ENCODE data around the gene ALOX15B.
A peak's percentile ranks its signal among the peaks of the same experiment; 100 is the strongest.
"Not testable (repeated sequence)": the region's sequence is repeated elsewhere in the genome, so short reads cannot be mapped to it uniquely, and the experiment has no call there.

Gene ALOX15B

GRCh38 chr17:8041249-8041928 lies 2.5 kb downstream of the ALOX15B start:
- peak; percentile 52 for DNase-seq

GRCh38 chr17:8041979-8042378 lies 3.1 kb downstream of the ALOX15B start:
- no peak for DNase-seq

- DNase-seq, result no peak
These were observed 6.3 kb downstream of the ALOX15B start for GRCh38 chr17:8044819-8045810.

- no peak for DNase-seq
These were observed 7.6 kb downstream of the ALOX15B start for GRCh38 chr17:8046306-8046928.

- DNase-seq, result no peak
These were observed 8.3 kb downstream of the ALOX15B start for GRCh38 chr17:8046929-8047768.

GRCh38 chr17:8047769-8048110 lies 8.9 kb downstream of the ALOX15B start:
- DNase-seq, result no peak

GRCh38 chr17:8048236-8048635 lies 9.4 kb downstream of the ALOX15B start:
- DNase-seq, result no peak

- DNase-seq, result no peak
These were observed 9.9 kb downstream of the ALOX15B start for GRCh38 chr17:8048736-8049135.

- DNase-seq, result no peak
These were observed 13.0 kb downstream of the ALOX15B start for GRCh38 chr17:8051831-8052230.

GRCh38 chr17:8052256-8053252 lies 13.7 kb downstream of the ALOX15B start:
- no peak for DNase-seq

GRCh38 chr17:8053600-8053999 lies 14.7 kb downstream of the ALOX15B start:
- DNase-seq, result no peak

GRCh38 chr17:8055851-8056231 lies 17.0 kb downstream of the ALOX15B start:
- DNase-seq, result no peak

- DNase-seq, result no peak
These were observed 17.5 kb downstream of the ALOX15B start for GRCh38 chr17:8056232-8056975.

- DNase-seq, result no peak
These were observed 18.2 kb downstream of the ALOX15B start for GRCh38 chr17:8056976-8057625.

- DNase-seq, result peak; percentile 82
These were observed 18.8 kb downstream of the ALOX15B start for GRCh38 chr17:8057691-8058114.

- no peak for DNase-seq
These were observed 20.3 kb downstream of the ALOX15B start for GRCh38 chr17:8059131-8059530.

- peak; percentile 84 for DNase-seq
These were observed 21.4 kb downstream of the ALOX15B start for GRCh38 chr17:8060274-8060673.

- DNase-seq, result not testable (repeated sequence)
These were observed 23.0 kb downstream of the ALOX15B start for GRCh38 chr17:8061851-8062250.

- no peak for DNase-seq
These were observed 23.6 kb downstream of the ALOX15B start for GRCh38 chr17:8062435-8062806.

GRCh38 chr17:8062807-8063483 lies 24.1 kb downstream of the ALOX15B start:
- DNase-seq, result no peak
